ENCODE measurements around the gene MOSPD2. TPM values are rescaled to one million over a fixed set of nuclear protein-coding genes. Genes with fewer than 3 reads are reported as not detected.

The MOSPD2 gene
- total RNA-seq, 1 donor: 29.0 TPM

DNA sequence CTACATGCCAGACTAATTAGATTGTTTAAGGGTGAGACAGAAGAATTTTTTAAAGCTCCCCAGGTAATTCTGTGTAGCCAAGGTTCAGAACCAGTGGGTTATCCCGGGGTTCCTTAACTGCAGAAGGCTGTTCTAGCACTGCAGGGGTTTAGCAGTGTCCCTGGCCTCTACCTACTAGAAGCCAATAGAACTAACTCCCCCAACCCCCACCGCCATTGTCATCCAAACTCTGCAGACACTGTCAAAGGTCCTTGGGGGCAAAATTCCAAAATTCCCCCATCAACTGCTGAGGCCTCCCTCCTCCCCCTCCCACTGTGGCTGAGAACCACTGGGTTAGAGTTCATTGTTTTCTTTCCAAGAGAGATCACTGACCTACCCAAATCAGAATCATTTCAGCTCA, 66.4 kb downstream of the MOSPD2 start:
- no peaks in the 10 kb centered on the region for H3K79me2 ChIP-seq (ENCODE audit: insufficient read depth, low read length)
- no peak for DNase-seq (ENCODE audit: insufficient read length, low spot score, missing footprints)
- H3K4me1 ChIP-seq (ENCODE audit: insufficient read depth, low read length): peaks cover 2% of the 10 kb centered on the region
- no peak overlapping the region for H3K4me3 ChIP-seq (ENCODE audit: insufficient read depth, low read length)
- TF ChIP-seq, protein P1, sequence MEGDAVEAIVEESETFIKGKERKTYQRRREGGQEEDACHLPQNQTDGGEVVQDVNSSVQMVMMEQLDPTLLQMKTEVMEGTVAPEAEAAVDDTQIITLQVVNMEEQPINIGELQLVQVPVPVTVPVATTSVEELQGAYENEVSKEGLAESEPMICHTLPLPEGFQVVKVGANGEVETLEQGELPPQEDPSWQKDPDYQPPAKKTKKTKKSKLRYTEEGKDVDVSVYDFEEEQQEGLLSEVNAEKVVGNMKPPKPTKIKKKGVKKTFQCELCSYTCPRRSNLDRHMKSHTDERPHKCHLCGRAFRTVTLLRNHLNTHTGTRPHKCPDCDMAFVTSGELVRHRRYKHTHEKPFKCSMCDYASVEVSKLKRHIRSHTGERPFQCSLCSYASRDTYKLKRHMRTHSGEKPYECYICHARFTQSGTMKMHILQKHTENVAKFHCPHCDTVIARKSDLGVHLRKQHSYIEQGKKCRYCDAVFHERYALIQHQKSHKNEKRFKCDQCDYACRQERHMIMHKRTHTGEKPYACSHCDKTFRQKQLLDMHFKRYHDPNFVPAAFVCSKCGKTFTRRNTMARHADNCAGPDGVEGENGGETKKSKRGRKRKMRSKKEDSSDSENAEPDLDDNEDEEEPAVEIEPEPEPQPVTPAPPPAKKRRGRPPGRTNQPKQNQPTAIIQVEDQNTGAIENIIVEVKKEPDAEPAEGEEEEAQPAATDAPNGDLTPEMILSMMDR (IDR thresholded peaks at IDR 0.05; ENCODE audit: extremely low read depth, low read depth, low read length): no peak
- H3K9me3 ChIP-seq (ENCODE audit: low read depth, low read length): no peaks in the 10 kb centered on the region
- no peaks in the 10 kb centered on the region for H3K27me3 ChIP-seq (ENCODE audit: insufficient read depth, low read length)
- H3K4me2 ChIP-seq (ENCODE audit: insufficient read depth, low read length): no peak overlapping the region
- H3K36me3 ChIP-seq (ENCODE audit: insufficient read depth, low read length): no peaks in the 10 kb centered on the region
- H2AFZ ChIP-seq (ENCODE audit: low read length): no peak overlapping the region
- H4K20me1 ChIP-seq (ENCODE audit: insufficient read depth, low read length): no peaks in the 10 kb centered on the region
- H3K27ac ChIP-seq (ENCODE audit: low read depth, low read length): no peak overlapping the region

DNA sequence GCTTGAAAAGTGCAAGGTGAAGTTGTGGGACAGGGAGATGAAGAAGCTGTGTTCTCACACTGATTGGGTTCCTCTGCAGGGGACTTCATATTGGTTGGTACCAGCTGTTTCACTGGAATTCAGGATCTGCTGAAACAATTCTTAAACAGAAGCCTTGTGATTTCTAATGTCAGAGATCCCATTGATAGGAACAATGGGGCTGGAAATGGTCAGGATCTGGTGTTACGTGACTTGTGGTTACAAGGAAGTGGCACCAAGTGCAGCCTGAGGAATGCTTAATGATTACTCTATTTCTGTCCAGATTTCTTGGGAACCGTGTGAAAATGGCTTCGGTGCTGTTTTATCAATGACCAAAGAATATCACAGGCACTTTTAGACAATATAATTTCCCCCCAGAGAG, 68.1 kb downstream of the MOSPD2 start:
- H3K4me1 ChIP-seq (ENCODE audit: insufficient read depth, low read length): peaks cover 2% of the 10 kb centered on the region
- DNase-seq (ENCODE audit: insufficient read length, low spot score, missing footprints): no peak
- no peaks in the 10 kb centered on the region for H4K20me1 ChIP-seq (ENCODE audit: insufficient read depth, low read length)
- H3K4me3 ChIP-seq (ENCODE audit: insufficient read depth, low read length): no peak overlapping the region
- H3K79me2 ChIP-seq (ENCODE audit: insufficient read depth, low read length): no peaks in the 10 kb centered on the region
- no peaks in the 10 kb centered on the region for H3K27me3 ChIP-seq (ENCODE audit: insufficient read depth, low read length)
- H3K27ac ChIP-seq (ENCODE audit: low read depth, low read length): no peak overlapping the region
- no peak overlapping the region for H3K4me2 ChIP-seq (ENCODE audit: insufficient read depth, low read length)
- H2AFZ ChIP-seq (ENCODE audit: low read length): no peak overlapping the region
- no peaks in the 10 kb centered on the region for H3K9me3 ChIP-seq (ENCODE audit: low read depth, low read length)
- no peaks in the 10 kb centered on the region for H3K36me3 ChIP-seq (ENCODE audit: insufficient read depth, low read length)
- TF ChIP-seq, protein P1 (IDR thresholded peaks at IDR 0.05; ENCODE audit: extremely low read depth, low read depth, low read length): no peak

DNA sequence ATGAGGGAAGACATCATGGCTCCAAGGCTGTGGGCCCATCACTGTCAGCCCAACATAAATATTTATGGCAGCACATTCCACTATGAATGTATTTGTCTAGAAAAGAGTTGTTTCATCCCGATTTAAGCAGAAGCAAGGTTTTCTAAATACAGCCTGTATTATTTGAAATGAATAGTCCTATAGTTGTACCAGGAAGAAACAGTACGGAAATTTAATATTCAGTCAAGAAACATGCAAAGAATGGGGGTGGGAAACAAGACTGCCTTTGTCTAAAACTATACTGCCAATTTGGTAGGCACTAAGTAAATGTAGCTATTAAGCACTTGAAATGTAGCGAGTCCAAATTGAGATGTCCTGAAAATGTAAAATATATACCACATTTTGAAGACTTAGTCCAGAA, 69.1 kb downstream of the MOSPD2 start:
- H3K79me2 ChIP-seq (ENCODE audit: insufficient read depth, low read length): no peaks in the 10 kb centered on the region
- H3K27ac ChIP-seq (ENCODE audit: low read depth, low read length): no peak overlapping the region
- no peaks in the 10 kb centered on the region for H3K36me3 ChIP-seq (ENCODE audit: insufficient read depth, low read length)
- no peaks in the 10 kb centered on the region for H4K20me1 ChIP-seq (ENCODE audit: insufficient read depth, low read length)
- H3K4me1 ChIP-seq (ENCODE audit: insufficient read depth, low read length): no peaks in the 10 kb centered on the region
- no peak overlapping the region for H3K4me2 ChIP-seq (ENCODE audit: insufficient read depth, low read length)
- no peaks in the 10 kb centered on the region for H3K27me3 ChIP-seq (ENCODE audit: insufficient read depth, low read length)
- TF ChIP-seq, protein P1 (IDR thresholded peaks at IDR 0.05; ENCODE audit: extremely low read depth, low read depth, low read length): no peak
- no peak overlapping the region for H3K4me3 ChIP-seq (ENCODE audit: insufficient read depth, low read length)
- H3K9me3 ChIP-seq (ENCODE audit: low read depth, low read length): no peaks in the 10 kb centered on the region
- DNase-seq (ENCODE audit: insufficient read length, low spot score, missing footprints): no peak
- no peak overlapping the region for H2AFZ ChIP-seq (ENCODE audit: low read length)

DNA sequence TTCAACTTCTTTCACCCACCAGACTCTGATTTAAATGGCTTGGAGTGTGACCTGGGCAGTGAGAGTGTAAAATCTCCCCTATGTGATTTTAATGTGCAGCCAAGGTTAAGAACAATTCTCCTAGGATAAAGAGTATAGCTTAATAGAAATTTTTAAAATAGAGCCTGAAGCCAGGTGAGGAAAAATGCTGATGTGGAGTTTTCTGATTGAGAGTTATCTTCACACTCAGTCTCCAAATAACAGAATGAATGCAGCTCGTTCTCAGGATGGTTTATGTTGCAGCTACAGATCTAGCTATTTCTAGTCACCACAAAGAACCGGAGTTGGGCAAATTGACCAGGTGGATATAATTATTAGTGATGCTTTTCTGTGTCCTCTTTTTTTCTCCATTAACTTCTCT, 70.7 kb downstream of the MOSPD2 start:
- DNase-seq (ENCODE audit: insufficient read length, low spot score, missing footprints): no peak
- Histone ChIP-seq H3K4me1 (ENCODE audit: insufficient read depth, low read length) (no peaks in the 10 kb centered on the region), H3K4me2 (ENCODE audit: insufficient read depth, low read length) (no peak overlapping the region), H2AFZ (ENCODE audit: low read length) (no peak overlapping the region), H3K27ac (ENCODE audit: low read depth, low read length) (no peak overlapping the region), H3K4me3 (ENCODE audit: insufficient read depth, low read length) (no peak overlapping the region), H3K79me2 (ENCODE audit: insufficient read depth, low read length) (no peaks in the 10 kb centered on the region), H4K20me1 (ENCODE audit: insufficient read depth, low read length) (no peaks in the 10 kb centered on the region), H3K9me3 (ENCODE audit: low read depth, low read length) (no peaks in the 10 kb centered on the region), H3K36me3 (ENCODE audit: insufficient read depth, low read length) (no peaks in the 10 kb centered on the region), H3K27me3 (ENCODE audit: insufficient read depth, low read length) (no peaks in the 10 kb centered on the region)
- TF ChIP-seq, protein P1 (IDR thresholded peaks at IDR 0.05; ENCODE audit: extremely low read depth, low read depth, low read length): no peak
